Gastrocnemius medialis (tissue), 4 donors: ENCODE results near the gene FBRSL1.

ENCODE experiments used
- CTCF ChIP-seq, 5 experiments: fragments of 450-650 bp in 3 of 5; fragments of 200-600 bp in 2 of 5; sonication (generic) in 2 of 5; IDR thresholded peaks in 4 of 5; conservative IDR thresholded peaks in 1 of 5; 1 replicate in 4 of 5; 2 replicates in 1 of 5; pipeline ENCODE4 v1.5.1; 2016 to 2019; ENCODE audit warnings: antibody characterized with exemption in 5 of 5, mild to moderate bottlenecking in 3 of 5, moderate library complexity in 3 of 5
- POLR2A ChIP-seq, 2 donors: fragments of 450-650 bp; IDR thresholded peaks; one replicate each; pipeline ENCODE4 v1.6.1; 2017; ENCODE audit warnings: antibody characterized with exemption in 2 of 2, mild to moderate bottlenecking in 2 of 2, moderate library complexity in 2 of 2

- no peak for TF ChIP-seq POLR2A (IDR thresholded peaks at IDR 0.05)
- TF ChIP-seq CTCF (IDR thresholded peaks at IDR 0.05 in 4 of 5, conservative IDR thresholded peaks at IDR 0.05 in 1 of 5): no peak
Measured at GRCh38 chr12:132487311-132487741, 2.6 kb upstream of the FBRSL1 start.
